GM18517 (cell line): ENCODE results near the gene TYROBP.
"Not testable (repeated sequence)": the region's sequence is repeated elsewhere in the genome, so short reads cannot be mapped to it uniquely, and the experiment has no call there.

Experiments used
- ATAC-seq: cut with Tn5 transposase; IDR thresholded peaks from one replicate; pipeline ENCODE4 v1.9.1; 2021; ENCODE audit warnings: mild to moderate bottlenecking, moderate library complexity; ENCODE audit not compliant: unreplicated experiment

TYROBP gene

DNA sequence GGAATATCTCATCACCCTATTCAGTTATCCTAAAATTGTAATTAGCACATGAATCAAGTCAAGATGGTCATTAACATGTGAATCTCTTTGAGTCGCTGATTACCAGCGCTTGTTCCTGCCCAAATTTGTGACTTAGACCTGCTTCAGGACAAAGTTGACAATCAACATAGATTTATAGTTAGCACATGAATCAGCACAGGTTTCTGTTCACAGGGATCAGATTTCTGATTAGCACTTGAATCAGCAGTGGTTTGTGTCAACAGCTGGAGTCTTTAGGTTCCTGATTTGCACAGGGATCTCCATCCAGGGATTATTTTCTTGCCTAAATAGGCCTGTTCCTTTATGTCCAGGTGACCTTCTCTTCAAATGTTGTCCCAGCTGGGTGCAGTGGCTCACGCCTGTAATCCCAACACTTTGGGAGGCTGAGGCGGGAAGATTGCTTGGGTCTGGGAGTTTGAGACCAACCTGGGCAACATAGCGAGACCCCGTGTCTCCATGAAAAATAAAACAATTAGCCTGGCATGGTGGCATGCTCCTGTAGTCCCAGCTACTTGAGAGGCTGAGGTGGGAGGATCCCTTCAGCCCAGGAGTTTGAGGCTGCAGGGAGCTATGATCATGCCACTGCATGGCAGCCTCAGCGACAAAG lies 24.3 kb upstream of the TYROBP start:
- no peak for ATAC-seq

DNA sequence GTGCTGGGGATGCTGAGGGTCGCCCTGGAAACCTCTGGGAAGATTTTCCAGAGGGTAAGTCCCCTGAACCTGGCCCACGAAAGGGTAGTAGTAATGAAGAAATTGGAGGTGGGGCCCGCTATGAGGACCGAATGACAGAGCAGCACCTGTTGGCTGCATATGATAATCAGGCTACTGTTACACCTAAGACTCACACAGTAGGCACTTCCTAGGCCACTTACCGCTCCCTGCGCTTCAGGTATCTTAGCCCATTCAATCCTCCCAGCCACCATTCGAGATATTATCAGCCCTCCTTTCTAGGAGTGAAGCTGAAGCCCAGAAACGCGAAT lies 23.7 kb upstream of the TYROBP start:
- no peak for ATAC-seq

- ATAC-seq: peak; percentile 93
These were observed 23.2 kb upstream of the TYROBP start for GRCh38 chr19:35931161-35931873.

DNA sequence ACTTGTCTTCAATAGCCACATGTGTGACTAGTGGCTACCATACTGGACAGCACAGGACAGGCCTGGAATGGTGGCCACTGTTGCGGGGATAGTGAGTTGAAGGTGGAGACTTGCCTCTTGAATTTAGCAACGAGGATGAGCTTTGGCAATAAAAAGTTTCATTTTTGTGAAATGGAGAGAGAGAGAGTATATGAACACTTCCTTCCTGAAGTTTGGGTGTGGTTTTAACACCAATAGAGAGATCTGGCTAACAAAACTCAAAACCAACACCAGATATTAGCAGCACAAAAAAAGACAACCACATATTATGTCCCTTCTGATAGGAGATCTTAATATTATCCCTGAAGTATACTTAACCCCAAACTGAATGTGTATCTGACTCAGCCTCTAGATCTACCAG lies 21.8 kb upstream of the TYROBP start:
- ATAC-seq: no peak

- no peak for ATAC-seq
These were observed 20.4 kb upstream of the TYROBP start for GRCh38 chr19:35928507-35928906.

GRCh38 chr19:35925501-35925900 lies 17.4 kb upstream of the TYROBP start:
- no peak for ATAC-seq

DNA sequence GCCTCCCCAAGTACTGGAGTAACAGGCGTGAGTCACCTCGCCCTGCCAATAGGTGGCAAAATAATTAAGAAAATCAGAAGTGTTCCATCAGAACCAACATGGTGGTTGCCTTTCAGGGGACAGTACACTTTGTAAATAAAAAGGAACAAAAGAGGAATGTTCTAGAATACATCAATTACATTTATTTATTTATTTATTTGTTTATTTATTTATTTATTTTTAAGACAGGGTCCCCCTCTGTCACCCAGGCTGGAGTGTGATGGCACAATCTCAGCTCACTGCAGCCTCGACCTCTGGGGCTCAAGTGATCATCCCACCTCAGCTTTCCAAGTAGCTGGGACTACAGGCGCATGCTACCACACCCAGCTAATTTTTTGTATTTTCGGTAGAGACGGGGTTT lies 12.9 kb upstream of the TYROBP start:
- no peak for ATAC-seq

DNA sequence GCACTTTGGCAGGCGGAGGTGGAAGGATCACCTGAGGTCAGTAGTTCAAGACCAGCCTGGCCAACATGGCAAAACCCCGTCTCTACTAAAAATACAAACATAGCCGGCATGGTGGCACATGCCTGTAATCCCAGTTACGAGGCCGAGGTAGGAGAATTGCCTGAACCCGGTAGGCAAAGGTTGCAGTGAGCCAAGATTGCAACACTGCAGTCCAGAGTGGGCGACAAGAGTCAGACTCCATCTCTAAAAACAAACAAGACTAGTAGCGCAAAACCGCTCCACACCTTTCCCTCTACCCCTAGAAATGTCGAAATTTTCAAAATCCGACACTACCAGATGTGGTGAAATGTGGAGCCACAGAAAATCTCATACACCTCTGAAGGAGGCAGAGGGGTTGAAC lies 11.2 kb upstream of the TYROBP start:
- no peak for ATAC-seq

DNA sequence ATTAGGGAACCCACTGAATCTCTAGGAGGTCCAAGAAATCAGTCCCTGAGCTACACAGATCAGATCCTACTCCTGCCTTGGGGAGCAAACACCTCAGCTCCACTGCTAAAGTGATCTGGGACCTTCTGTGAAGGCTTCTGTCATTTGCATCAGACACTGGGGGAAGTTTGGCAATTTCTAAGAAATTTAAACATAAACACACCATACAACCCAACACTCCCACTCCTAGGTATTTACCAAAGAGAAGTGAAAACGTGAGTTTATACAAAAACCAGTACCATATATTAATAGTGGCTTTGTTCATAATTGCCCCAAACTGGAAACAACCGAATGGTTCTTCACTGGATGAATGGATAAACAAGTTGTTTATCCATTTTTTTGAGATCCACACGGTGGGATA lies 7.3 kb upstream of the TYROBP start:
- ATAC-seq: no peak

- no peak for ATAC-seq
These were observed 5.5 kb upstream of the TYROBP start for GRCh38 chr19:35913589-35913988.

- ATAC-seq: no peak
These were observed 3.7 kb upstream of the TYROBP start for GRCh38 chr19:35911790-35912189.

- ATAC-seq: no peak
These were observed 3.1 kb upstream of the TYROBP start for GRCh38 chr19:35911173-35911572.

GRCh38 chr19:35910355-35910754 lies 2.3 kb upstream of the TYROBP start:
- not testable (repeated sequence) for ATAC-seq

- no peak for ATAC-seq
These were observed 1.6 kb upstream of the TYROBP start for GRCh38 chr19:35909684-35910035.

GRCh38 chr19:35908973-35909683 lies 1.0 kb upstream of the TYROBP start:
- ATAC-seq: no peak

DNA sequence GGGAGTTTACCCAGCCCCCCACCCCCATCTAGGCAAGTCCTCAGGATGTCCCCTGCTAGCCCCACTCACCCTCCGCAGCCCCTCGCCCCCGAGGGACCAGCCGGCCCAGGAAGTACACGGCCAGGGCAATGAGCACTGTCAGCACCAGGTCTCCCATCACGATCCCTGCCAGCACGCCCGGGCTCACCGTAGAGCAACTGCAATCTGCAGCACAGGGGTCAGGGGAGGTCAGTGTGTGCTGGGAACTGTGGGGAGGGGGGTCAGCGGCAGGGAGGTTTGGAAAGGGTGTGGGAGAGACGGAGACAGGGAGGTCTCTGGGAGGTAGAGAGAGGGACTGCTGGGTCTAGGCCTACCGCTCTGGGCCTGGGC lies 734 bp downstream of the TYROBP start:
- no peak for ATAC-seq

DNA sequence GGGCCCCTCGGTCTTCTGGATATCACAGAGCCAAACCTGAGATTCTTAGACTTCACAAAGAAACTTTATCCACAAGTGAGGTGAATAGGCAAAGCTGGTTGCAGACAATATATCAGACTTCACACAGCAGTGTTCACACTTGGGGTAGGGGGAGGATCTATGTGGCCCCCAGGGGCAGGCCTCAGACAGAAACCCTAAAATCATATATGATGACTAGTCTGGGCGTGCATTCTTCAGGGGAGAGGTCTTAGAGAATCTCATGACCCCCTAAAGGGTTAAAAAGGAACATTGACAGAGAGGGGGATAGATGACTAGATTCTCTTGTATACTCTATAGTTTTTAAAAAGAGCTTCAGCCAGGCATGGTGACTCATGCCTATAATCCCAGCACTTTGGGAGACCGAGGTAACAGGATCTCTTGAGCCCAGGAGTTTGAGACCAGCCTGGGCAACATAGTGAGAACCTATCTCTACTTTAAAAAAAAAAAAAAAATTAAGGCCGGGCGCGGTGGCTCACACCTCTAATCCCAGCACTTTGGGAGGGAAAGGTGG lies 2.8 kb downstream of the TYROBP start:
- ATAC-seq: no peak

DNA sequence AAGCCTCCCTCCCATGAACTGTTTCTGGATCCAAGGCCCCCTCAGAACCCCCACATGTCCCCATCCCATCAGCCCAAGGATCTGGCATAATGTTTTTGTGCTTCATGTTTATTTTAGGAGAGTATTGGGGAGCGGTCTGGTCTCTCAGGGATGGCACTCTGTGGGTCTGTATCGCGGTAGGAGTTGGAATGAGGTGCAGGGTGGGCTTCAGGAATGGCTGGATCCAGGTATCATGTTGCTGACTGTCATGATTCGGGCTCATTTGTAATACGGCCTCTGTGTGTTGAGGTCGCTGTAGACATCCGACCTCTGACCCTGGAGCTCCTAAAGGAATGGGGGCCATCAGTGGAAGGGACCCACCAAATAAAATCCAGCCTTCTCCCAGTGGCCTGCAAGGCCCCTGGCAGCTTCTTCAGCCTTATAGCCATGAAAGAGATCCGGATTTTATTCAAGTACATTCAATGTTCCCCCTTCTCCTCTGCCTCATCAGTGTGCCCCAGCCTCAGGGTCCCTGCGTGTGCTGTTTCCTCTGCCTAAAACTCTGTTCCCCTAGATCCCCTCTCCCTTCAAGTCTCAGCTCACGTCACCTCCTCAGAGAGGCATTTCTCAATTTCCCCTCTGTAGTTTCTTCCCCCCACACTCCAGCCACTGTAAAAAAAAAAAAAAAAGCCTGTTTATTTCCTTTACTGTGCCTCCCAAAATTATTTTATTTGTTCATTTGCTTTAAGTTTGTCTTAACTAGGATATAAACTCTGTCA lies 3.6 kb downstream of the TYROBP start:
- no peak for ATAC-seq

DNA sequence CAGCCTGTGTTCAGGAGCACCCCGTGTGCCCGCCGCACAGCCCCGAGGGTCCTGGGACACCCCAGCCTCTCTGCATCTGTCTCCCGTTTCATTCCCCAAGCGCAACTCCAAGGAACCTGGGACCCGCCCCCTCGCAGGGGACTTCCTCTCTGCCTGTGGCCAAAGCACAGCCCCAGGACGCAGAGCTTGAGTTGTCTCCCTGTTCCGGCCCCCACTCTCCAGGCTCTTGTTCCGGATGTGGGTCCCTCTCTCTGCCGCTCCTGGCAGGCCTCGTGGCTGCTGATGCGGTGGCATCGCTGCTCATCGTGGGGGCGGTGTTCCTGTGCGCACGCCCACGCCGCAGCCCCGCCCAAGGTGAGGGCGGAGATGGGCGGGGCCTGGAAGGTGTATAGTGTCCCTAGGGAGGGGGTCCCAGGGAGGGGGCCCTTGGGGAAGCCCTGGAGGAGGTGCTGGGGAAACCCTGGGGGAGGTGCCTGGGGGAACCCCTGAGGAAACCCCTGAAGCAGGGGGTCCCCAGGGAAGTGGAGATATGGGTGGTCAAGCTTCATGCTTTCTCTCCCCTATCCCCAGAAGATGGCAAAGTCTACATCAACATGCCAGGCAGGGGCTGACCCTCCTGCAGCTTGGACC lies 4.4 kb downstream of the TYROBP start:
- ATAC-seq: no peak

DNA sequence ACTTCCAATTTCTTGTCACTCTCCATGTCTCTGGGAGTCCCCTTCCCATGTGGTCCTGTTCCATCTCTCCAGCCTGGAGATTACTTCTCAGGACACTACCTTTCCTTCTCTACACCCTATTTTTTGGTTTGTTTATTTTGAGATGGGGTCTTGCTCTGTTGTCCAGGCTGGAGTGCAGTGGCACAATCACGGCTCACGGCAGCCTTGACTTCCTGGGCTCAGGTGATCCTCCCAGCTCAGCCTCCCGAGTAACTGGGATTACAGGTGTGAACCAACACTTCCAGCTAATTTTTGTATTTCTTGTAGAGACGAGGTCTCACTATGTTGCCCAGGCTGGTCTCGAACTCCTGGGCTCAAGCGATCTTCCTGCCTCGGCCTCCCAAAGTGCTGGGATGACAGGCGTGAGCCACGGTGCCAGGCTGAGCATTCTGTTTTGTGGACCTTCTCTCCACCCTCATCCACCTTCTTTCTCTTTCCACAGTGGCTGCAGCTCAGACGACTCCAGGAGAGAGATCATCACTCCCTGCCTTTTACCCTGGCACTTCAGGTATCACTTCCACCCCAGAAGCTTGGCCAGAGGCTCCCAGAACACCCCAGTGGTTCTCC lies 5.1 kb downstream of the TYROBP start:
- no peak for ATAC-seq
